Brain microvascular endothelial cell (primary cell): ENCODE results near the gene BACH2.

Source experiments
- DNase-seq: peaks from one replicate; pipeline ENCODE4 v3.0.0-alpha.2; 2020
- H3K27ac ChIP-seq: fragments of 250-450 bp; sonication (Bioruptor Pico); 2 replicates; pipeline ENCODE4 v1.5.1; 2020; ENCODE audit warnings: mild to moderate bottlenecking, moderate library complexity
- H3K27me3 ChIP-seq: fragments of 250-450 bp; sonication (Bioruptor Pico); replicated peaks from 2 replicates; pipeline ENCODE4 v1.5.1; 2020; ENCODE audit warnings: mild to moderate bottlenecking
- H3K36me3 ChIP-seq: fragments of 250-450 bp; sonication (Bioruptor Pico); replicated peaks from 2 replicates; pipeline ENCODE4 v1.5.1; 2020; ENCODE audit warnings: mild to moderate bottlenecking
- H3K4me3 ChIP-seq: 2 replicates; pipeline ENCODE4 v1.5.1; 2011; ENCODE audit warnings: low read depth, mild to moderate bottlenecking, control low read depth, low read length, moderate library complexity
- CTCF ChIP-seq: IDR thresholded peaks from 2 replicates; pipeline ENCODE4 v1.5.1; 2011; ENCODE audit warnings: low read depth, mild to moderate bottlenecking, moderate library complexity, low read length, control low read depth, inconsistent platforms; ENCODE audit errors: missing control alignments
- in situ Hi-C: cut with HindIII; loops from 2 replicates; pipeline ENCODE4 v1.10.0; 2017; ENCODE audit warnings: low sequenced_read_pairs, low pct_ligation_motif_present

BACH2 gene

GRCh38 chr6:90319979-90320685 lies 23.5 kb upstream of the BACH2 start:
- no peak for TF ChIP-seq CTCF
- H3K27me3 ChIP-seq: no peaks in the 10 kb centered on the region
- no peak for DNase-seq
- H3K27ac ChIP-seq: no peak overlapping the region
- no peak overlapping the region for H3K4me3 ChIP-seq
- in situ Hi-C loops: no loop called here
- no peaks in the 10 kb centered on the region for H3K36me3 ChIP-seq

- in situ Hi-C loops: no loop called here
- TF ChIP-seq CTCF: no peak
- DNase-seq: no peak
- H3K4me3 ChIP-seq: no peak overlapping the region
- H3K36me3 ChIP-seq: no peaks in the 10 kb centered on the region
- H3K27ac ChIP-seq: no peak overlapping the region
- H3K27me3 ChIP-seq: no peaks in the 10 kb centered on the region
Observed at GRCh38 chr6:90319044-90319443, 22.4 kb upstream of the BACH2 start.

GRCh38 chr6:90315986-90316385 lies 19.3 kb upstream of the BACH2 start:
- Histone ChIP-seq H3K27me3 (no peaks in the 10 kb centered on the region), H3K27ac (no peak overlapping the region), H3K4me3 (no peak overlapping the region), H3K36me3 (no peaks in the 10 kb centered on the region)
- no peak for TF ChIP-seq CTCF
- no peak for DNase-seq
- in situ Hi-C loops: no loop called here

- no peak overlapping the region for H3K4me3 ChIP-seq
- DNase-seq: no peak
- H3K27me3 ChIP-seq: no peaks in the 10 kb centered on the region
- no peak overlapping the region for H3K27ac ChIP-seq
- TF ChIP-seq CTCF: no peak
- in situ Hi-C loops: no loop called here
- H3K36me3 ChIP-seq: no peaks in the 10 kb centered on the region
Observed at GRCh38 chr6:90315354-90315950, 18.8 kb upstream of the BACH2 start.

- TF ChIP-seq CTCF: no peak
- H3K27me3 ChIP-seq: no peaks in the 10 kb centered on the region
- no peak for DNase-seq
- no peaks in the 10 kb centered on the region for H3K36me3 ChIP-seq
- H3K4me3 ChIP-seq: no peak overlapping the region
- in situ Hi-C loops: no loop called here
- no peak overlapping the region for H3K27ac ChIP-seq
Observed at GRCh38 chr6:90314514-90314913, 17.9 kb upstream of the BACH2 start.

- no peak overlapping the region for H3K27ac ChIP-seq
- TF ChIP-seq CTCF: no peak
- H3K4me3 ChIP-seq: no peak overlapping the region
- no peak for DNase-seq
- H3K27me3 ChIP-seq: peaks cover 2% of the 10 kb centered on the region
- in situ Hi-C loops: no loop called here
- no peaks in the 10 kb centered on the region for H3K36me3 ChIP-seq
Observed at GRCh38 chr6:90311569-90311968, 14.9 kb upstream of the BACH2 start.
